Panc1 (cell line): ENCODE data around the gene ITGB1. TPM values are rescaled to one million over a fixed set of nuclear protein-coding genes. Genes with fewer than 3 reads are reported as not detected.

Source experiments
- ATAC-seq: fragments of 200-7000 bp; cut with Tn5 transposase; 2 replicates; pipeline ENCODE4 v1.9.1; 2020; ENCODE audit warnings: mild to moderate bottlenecking, moderate library complexity
- BruUV-seq: library from RNA; stranded (reverse); fragments of 400-500 nt; replicated peaks from 2 replicates; lab custom pipeline; 2021; lab: Mats Ljungman, UMichigan
- CTCF ChIA-PET: fragments of 300-600 bp; sonication (Branson Sonifier 250); formaldehyde crosslinking; loops from one replicate; lab custom pipeline; 2022; ENCODE audit warnings: antibody characterized with exemption; lab: Charles Lee
- POLR2A ChIA-PET: fragments of 300-600 bp; sonication (Branson Sonifier 250); formaldehyde crosslinking; loops from one replicate; lab custom pipeline; 2022; ENCODE audit warnings: antibody characterized with exemption; lab: Charles Lee
- DNase-seq: peaks from one replicate; pipeline ENCODE4 v3.0.0-alpha.2; 2010; ENCODE audit warnings: low read depth, low spot score
- H3K27ac ChIP-seq: 2 replicates; pipeline ENCODE4 v1.5.1; 2011; ENCODE audit warnings: mild to moderate bottlenecking, low read length, inconsistent platforms
- H3K27me3 ChIP-seq: fragments of 200-500 bp; sonication (Bioruptor generic); 2 replicates; pipeline ENCODE4 v1.6.0; 2014; ENCODE audit warnings: low read length, inconsistent platforms; ENCODE audit not compliant: control insufficient read depth, insufficient read depth
- H3K36me3 ChIP-seq: fragments of 200-500 bp; sonication (Bioruptor generic); 2 replicates; pipeline ENCODE4 v1.5.1; 2014; ENCODE audit warnings: inconsistent platforms, mild to moderate bottlenecking, low read length, moderate library complexity; ENCODE audit not compliant: control insufficient read depth, insufficient read depth
- H3K4me1 ChIP-seq: 2 replicates; pipeline ENCODE4 v1.5.1; 2011; ENCODE audit warnings: inconsistent platforms, mild to moderate bottlenecking, low read length, moderate library complexity; ENCODE audit not compliant: control insufficient read depth, insufficient read depth
- H3K4me3 ChIP-seq, 2 experiments: 2 replicates each; pipeline ENCODE4 v1.5.1; 2011 to 2012; ENCODE audit warnings: low read depth in 2 of 2, low read length in 2 of 2, mild to moderate bottlenecking in 2 of 2, inconsistent platforms in 1 of 2, moderate library complexity in 1 of 2
- H3K9me3 ChIP-seq: fragments of 200-500 bp; sonication (Bioruptor generic); 2 replicates; pipeline ENCODE4 v1.5.1; 2014; ENCODE audit warnings: low read depth, mild to moderate bottlenecking, inconsistent platforms, low read length, moderate library complexity; ENCODE audit not compliant: control insufficient read depth, insufficient read depth
- POLR2AphosphoS5 ChIP-seq: IDR thresholded peaks from 2 replicates; pipeline ENCODE4 v1.6.1; 2012; ENCODE audit warnings: mild to moderate bottlenecking, low read depth, low read length, moderate library complexity
- SIN3A ChIP-seq: IDR thresholded peaks from 2 replicates; pipeline ENCODE4 v1.6.1; 2012; ENCODE audit warnings: low read depth, mild to moderate bottlenecking, low read length, moderate library complexity, borderline replicate concordance; ENCODE audit not compliant: insufficient read depth
- TCF7L2 ChIP-seq: IDR thresholded peaks from 2 replicates; pipeline ENCODE4 v1.6.1; 2011; ENCODE audit warnings: mild to moderate bottlenecking, low read depth, low read length, inconsistent platforms
- in situ Hi-C: cut with HindIII; loops from 2 replicates; pipeline ENCODE4 v1.10.0; 2016; ENCODE audit warnings: low sequenced_read_pairs, low pct_unique_long_range_greater_than_20kb
- intact Hi-C: fragments of 100-400 bp; cut with micrococcal nuclease; formaldehyde crosslinking; loops from one replicate; pipeline ENCODE4 v1.10.0; 2022; ENCODE audit not compliant: unreplicated experiment
- total RNA-seq: library from RNA; stranded (reverse); gene quantifications from one replicate; pipeline ENCODE4 v1.2.1, GENCODE V29; 2021; ENCODE audit not compliant: unreplicated experiment
- TF ChIP-seq, protein P1 (sequence below), 2 experiments: IDR thresholded peaks; 2 replicates each; pipeline ENCODE4 v1.6.1; 2011 to 2012; ENCODE audit warnings: low read depth in 2 of 2, control low read depth in 1 of 2, low read length in 1 of 2, mild to moderate bottlenecking in 1 of 2, moderate library complexity in 1 of 2; ENCODE audit not compliant: insufficient read depth in 1 of 2
- TF ChIP-seq, protein P2 (sequence below): fragments of 450-650 bp; IDR thresholded peaks from 2 replicates; pipeline ENCODE4 v1.5.1; 2017; ENCODE audit warnings: mild to moderate bottlenecking

Gene ITGB1
- total RNA-seq, 1 experiment from 2014 or later, result 803 TPM

DNA sequence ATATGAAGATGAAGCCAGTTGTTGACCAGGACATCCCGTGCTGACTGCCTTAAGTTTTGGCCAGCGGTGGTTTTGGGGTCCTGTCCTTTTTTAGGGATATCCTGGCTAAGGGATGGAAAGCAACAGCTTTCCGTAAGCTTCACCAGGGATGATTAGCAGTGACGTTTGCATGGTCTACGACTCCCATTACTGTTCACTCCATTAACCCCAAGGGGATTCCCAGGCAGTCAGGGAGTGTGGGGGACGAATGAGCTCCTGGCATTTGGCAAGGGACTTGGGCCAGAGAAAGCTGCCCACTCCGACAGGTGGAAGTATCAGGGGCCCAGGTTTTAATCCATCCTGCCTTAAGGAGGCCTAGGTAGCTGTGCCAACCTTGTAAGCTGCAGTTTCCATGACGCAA lies 66.8 kb downstream of the ITGB1 start:
- Histone ChIP-seq H3K9me3 (no peaks in the 10 kb centered on the region), H3K27me3 (no peaks in the 10 kb centered on the region), H3K4me3 (no peak overlapping the region), H3K4me1 (no peaks in the 10 kb centered on the region; the same call in none of the 2 replicates), H3K36me3 (peaks cover under 1% of the 10 kb centered on the region; the same call in 1 of the 2 replicates), H3K27ac (no peak overlapping the region)
- in situ Hi-C loops (no loop called here), intact Hi-C loops (loop anchor here (10.0 kb wide), 1 partner anchor 96 kb away; no protein-coding TSS in a partner anchor)
- DNase-seq, result no peak
- ChIA-PET POLR2A (interaction anchor here (0.9 kb wide), 1 partner anchor 13 kb away, joined by 7 read pairs; no protein-coding TSS in a partner anchor), CTCF (no interaction called here)
- no peak for TF ChIP-seq POLR2AphosphoS5
- TF ChIP-seq, protein P1, sequence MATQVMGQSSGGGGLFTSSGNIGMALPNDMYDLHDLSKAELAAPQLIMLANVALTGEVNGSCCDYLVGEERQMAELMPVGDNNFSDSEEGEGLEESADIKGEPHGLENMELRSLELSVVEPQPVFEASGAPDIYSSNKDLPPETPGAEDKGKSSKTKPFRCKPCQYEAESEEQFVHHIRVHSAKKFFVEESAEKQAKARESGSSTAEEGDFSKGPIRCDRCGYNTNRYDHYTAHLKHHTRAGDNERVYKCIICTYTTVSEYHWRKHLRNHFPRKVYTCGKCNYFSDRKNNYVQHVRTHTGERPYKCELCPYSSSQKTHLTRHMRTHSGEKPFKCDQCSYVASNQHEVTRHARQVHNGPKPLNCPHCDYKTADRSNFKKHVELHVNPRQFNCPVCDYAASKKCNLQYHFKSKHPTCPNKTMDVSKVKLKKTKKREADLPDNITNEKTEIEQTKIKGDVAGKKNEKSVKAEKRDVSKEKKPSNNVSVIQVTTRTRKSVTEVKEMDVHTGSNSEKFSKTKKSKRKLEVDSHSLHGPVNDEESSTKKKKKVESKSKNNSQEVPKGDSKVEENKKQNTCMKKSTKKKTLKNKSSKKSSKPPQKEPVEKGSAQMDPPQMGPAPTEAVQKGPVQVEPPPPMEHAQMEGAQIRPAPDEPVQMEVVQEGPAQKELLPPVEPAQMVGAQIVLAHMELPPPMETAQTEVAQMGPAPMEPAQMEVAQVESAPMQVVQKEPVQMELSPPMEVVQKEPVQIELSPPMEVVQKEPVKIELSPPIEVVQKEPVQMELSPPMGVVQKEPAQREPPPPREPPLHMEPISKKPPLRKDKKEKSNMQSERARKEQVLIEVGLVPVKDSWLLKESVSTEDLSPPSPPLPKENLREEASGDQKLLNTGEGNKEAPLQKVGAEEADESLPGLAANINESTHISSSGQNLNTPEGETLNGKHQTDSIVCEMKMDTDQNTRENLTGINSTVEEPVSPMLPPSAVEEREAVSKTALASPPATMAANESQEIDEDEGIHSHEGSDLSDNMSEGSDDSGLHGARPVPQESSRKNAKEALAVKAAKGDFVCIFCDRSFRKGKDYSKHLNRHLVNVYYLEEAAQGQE (IDR thresholded peaks at IDR 0.05; ENCODE audit: insufficient read depth in 1 of 2, low read depth in 2 of 2, low read length in 1 of 2), result no peak
- no peak for TF ChIP-seq SIN3A
- TF ChIP-seq, protein P2, sequence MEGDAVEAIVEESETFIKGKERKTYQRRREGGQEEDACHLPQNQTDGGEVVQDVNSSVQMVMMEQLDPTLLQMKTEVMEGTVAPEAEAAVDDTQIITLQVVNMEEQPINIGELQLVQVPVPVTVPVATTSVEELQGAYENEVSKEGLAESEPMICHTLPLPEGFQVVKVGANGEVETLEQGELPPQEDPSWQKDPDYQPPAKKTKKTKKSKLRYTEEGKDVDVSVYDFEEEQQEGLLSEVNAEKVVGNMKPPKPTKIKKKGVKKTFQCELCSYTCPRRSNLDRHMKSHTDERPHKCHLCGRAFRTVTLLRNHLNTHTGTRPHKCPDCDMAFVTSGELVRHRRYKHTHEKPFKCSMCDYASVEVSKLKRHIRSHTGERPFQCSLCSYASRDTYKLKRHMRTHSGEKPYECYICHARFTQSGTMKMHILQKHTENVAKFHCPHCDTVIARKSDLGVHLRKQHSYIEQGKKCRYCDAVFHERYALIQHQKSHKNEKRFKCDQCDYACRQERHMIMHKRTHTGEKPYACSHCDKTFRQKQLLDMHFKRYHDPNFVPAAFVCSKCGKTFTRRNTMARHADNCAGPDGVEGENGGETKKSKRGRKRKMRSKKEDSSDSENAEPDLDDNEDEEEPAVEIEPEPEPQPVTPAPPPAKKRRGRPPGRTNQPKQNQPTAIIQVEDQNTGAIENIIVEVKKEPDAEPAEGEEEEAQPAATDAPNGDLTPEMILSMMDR, result no peak
- no peak for TF ChIP-seq TCF7L2
- ATAC-seq, result peak; percentile 60
- no TSS peak for BruUV-seq

DNA sequence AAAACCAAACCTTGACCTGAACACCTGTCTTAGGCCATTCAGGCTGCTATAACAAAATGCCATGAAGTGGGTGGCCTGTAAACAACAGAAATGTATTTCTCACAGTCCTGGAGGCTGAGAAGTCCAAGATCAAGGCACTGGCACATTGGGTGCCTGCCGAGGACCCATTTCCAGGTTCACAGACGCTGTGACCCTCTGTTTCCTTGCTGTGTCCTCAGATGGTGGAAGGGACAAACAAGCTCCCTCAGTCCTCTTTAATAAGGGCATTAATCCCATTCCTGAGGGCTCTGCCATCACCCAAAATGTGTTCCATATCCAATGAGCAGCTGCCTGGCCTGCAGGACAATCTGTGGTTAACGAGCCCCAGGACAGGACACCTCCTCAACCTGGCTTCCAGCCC lies 67.6 kb downstream of the ITGB1 start:
- TF ChIP-seq, protein P1 (IDR thresholded peaks at IDR 0.05; ENCODE audit: insufficient read depth in 1 of 2, low read depth in 2 of 2, low read length in 1 of 2), result no peak
- no peak for TF ChIP-seq TCF7L2
- TF ChIP-seq SIN3A, result no peak
- TF ChIP-seq POLR2AphosphoS5, result no peak
- TF ChIP-seq, protein P2, result no peak

More for the DNA sequence above, 67.6 kb downstream of the ITGB1 start:
- intact Hi-C loops (loop anchor here (10.0 kb wide), 1 partner anchor 96 kb away; no protein-coding TSS in a partner anchor), in situ Hi-C loops (no loop called here)
- H3K9me3 ChIP-seq, result no peaks in the 10 kb centered on the region
- H3K4me1 ChIP-seq, result no peaks in the 10 kb centered on the region; the same call in none of the 2 replicates
- H3K27ac ChIP-seq, result no peak overlapping the region
- DNase-seq (no peak), ATAC-seq (no peak)
- POLR2A ChIA-PET, result no interaction called here
- CTCF ChIA-PET, result no interaction called here
- no peak overlapping the region for H3K4me3 ChIP-seq
- no peaks in the 10 kb centered on the region for H3K36me3 ChIP-seq
- no peaks in the 10 kb centered on the region for H3K27me3 ChIP-seq
- BruUV-seq, result no TSS peak
